Measurements from ENCODE around the gene CAVIN2. TPM values are rescaled to one million over a fixed set of nuclear protein-coding genes. Genes with fewer than 3 reads are reported as not detected.

CAVIN2 gene
- total and polyA plus RNA-seq, 9 donors = 34.0 to 67.6 (median 42.6) TPM

- TF ChIP-seq CTCF (IDR thresholded peaks at IDR 0.05) = no peak
- TF ChIP-seq POLR2A (IDR thresholded peaks at IDR 0.05) = no peak
- TF ChIP-seq EP300 (IDR thresholded peaks at IDR 0.05) = no peak
- Histone ChIP-seq H3K27me3 (no peaks in the 10 kb centered on the region), H3K36me3 (no peaks in the 10 kb centered on the region), H3K27ac (peak overlapping the region in 1 of 2 donors; percentile 66), H3K9me3 (no peaks in the 10 kb centered on the region), H3K4me1 (ENCODE audit: insufficient read depth) (peaks cover 8% of the 10 kb centered on the region), H3K4me3 (no peak overlapping the region)
- no peak for DNase-seq
- 52 to 62% (median 61%) methylated on average over 1 of the region's 1 CpG for WGBS, 3 donors
- intact Hi-C loops (cut with DNase I) = no loop called here
These were observed 20.6 kb upstream of the CAVIN2 start for GRCh38 chr2:191867507-191867847.

DNA sequence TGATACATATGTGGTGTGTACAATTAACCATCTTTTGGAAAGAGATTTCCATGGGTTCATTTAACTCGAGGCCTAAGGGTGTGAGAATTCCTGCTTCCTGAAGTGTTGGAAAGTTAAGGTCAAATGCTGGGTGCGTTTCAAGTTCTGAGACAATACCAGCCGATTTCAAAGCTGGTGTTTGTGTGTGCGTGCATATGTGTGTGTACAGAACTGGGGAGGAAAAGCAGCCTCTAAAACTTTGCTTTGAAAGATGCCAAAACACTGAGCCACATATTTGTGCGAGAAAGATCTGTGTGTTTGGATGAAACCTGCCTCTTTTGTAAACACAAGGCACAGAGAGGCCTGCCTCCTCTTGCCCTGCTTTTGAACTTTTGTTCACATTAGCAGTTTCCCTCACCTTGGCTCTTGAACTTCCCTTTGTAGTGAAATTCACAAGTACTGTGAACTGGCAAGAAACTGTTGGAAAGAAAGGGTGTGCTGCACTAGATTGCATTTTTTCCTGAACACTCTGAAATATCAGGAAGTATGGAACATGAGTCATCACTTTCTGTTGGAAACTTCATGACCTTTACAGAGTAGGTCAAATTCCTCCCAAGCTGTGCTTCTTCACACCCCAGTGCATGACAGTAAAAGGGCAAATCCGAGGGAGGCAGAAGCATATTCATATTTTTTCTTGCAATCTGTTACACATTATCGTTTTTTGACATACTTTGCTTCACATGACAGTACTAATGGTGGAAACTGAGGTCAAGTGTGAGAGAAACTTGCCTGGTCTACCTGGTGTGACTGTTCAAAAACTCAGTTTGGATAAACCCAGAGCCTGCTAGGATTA is 20.0 kb upstream of the CAVIN2 start:
- TF ChIP-seq CTCF (IDR thresholded peaks at IDR 0.05) (no peak), EP300 (IDR thresholded peaks at IDR 0.05) (no peak)
- Histone ChIP-seq H3K27me3 (no peaks in the 10 kb centered on the region), H3K36me3 (no peaks in the 10 kb centered on the region), H3K4me3 (no peak overlapping the region), H3K27ac (peak overlapping the region; percentile 2 to 66), H3K4me1 (ENCODE audit: insufficient read depth) (peaks cover 8% of the 10 kb centered on the region), H3K9me3 (no peaks in the 10 kb centered on the region)
- 3 to 5% (median 4%) methylated on average over 7 of the region's 7 CpGs for WGBS, 3 donors
- DNase-seq = peak; percentile 27 to 66 (median 58)
- intact Hi-C loops (cut with DNase I) = no loop called here

- H3K36me3 ChIP-seq = no peaks in the 10 kb centered on the region
- 73 to 77% (median 76%) methylated on average over 5 of the region's 5 CpGs for WGBS, 3 donors
- no peak for DNase-seq
- peaks cover 8% of the 10 kb centered on the region for H3K4me1 ChIP-seq (ENCODE audit: insufficient read depth)
- no peaks in the 10 kb centered on the region for H3K9me3 ChIP-seq
- no peaks in the 10 kb centered on the region for H3K27me3 ChIP-seq
- TF ChIP-seq CTCF (IDR thresholded peaks at IDR 0.05) (no peak), POLR2A (IDR thresholded peaks at IDR 0.05) (no peak), EP300 (IDR thresholded peaks at IDR 0.05) (no peak)
- H3K4me3 ChIP-seq = no peak overlapping the region
- H3K27ac ChIP-seq = peak overlapping the region; percentile 2 to 66
- intact Hi-C loops (cut with DNase I) = no loop called here
These were observed 19.3 kb upstream of the CAVIN2 start for GRCh38 chr2:191866195-191866594.

DNA sequence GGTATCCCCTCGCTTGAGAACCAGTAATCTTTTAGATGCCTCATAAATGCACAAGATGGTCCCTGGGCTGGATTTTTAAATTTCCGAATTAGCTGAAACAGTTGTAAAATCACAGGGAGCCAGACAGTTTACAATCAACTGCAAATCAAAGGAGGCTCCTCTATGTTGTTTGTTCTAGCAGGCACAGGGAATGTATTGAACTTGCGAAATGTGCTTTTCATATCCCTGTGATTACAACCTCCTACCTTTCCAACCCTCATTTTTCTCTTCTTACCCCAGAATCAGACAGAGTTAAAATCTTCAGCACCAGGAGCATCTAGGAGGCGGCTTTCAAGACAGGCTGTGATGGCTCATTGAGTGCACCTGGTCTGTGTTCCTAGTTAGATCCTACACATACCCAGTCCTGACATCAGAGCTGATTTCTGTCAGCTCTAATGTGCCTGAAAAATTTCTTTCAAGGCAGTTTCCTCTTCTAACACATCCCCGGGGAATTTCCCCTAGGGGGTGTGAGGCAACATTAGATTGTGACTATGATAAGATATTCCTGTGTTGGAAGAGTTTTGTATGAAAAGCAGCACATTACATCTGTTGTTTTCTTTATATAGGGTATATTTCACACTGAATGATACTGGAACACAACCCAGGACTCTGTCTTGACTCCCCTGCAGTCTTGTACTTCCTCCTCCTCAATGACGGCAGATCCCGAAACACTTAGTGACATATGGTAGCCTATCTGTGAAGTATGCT is 17.9 kb upstream of the CAVIN2 start:
- Histone ChIP-seq H3K27me3 (no peaks in the 10 kb centered on the region), H3K4me3 (no peak overlapping the region), H3K4me1 (ENCODE audit: insufficient read depth) (peaks cover 8% of the 10 kb centered on the region), H3K27ac (no peak overlapping the region), H3K36me3 (no peaks in the 10 kb centered on the region), H3K9me3 (no peaks in the 10 kb centered on the region)
- TF ChIP-seq POLR2A (IDR thresholded peaks at IDR 0.05) (no peak), EP300 (IDR thresholded peaks at IDR 0.05) (no peak), CTCF (IDR thresholded peaks at IDR 0.05) (no peak)
- 76 to 83% (median 78%) methylated on average over 7 of the region's 7 CpGs for WGBS, 3 donors
- intact Hi-C loops (cut with DNase I) = no loop called here
- no peak for DNase-seq
